NCI-H1105 (cell line): Measurements from ENCODE around the gene DYNC1LI2.
A peak's percentile ranks its signal among the peaks of the same experiment; 100 is the strongest.

Source experiments
- DNase-seq: peaks from one replicate; lab custom pipeline; 2025; lab: John Stamatoyannopoulos, UW

Gene DYNC1LI2

GRCh38 chr16:66740010-66740409 is 11.4 kb downstream of the DYNC1LI2 start:
- DNase-seq, result no peak

DNA sequence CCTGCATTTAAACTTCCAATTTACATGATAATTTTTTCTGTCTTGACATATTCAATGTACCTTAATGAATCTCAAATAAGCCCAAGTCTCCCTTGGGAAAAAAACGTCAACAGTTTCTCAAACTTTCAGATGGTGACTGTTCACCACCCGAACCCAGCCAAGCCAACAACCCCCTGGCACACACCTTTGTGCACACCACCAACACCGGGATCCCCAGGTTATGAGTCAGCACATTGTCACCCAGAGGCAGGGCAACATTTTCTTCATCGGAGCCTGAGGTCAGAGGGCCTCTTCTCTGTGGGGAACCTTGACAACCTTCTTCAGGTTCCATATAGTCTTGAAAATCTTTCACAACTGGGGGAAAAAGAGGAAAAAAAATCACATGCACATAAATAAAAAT is 15.5 kb downstream of the DYNC1LI2 start:
- no peak for DNase-seq

GRCh38 chr16:66731101-66731500 is 20.3 kb downstream of the DYNC1LI2 start:
- no peak for DNase-seq

GRCh38 chr16:66728804-66729203 is 22.6 kb downstream of the DYNC1LI2 start:
- DNase-seq, result peak; percentile 10

DNA sequence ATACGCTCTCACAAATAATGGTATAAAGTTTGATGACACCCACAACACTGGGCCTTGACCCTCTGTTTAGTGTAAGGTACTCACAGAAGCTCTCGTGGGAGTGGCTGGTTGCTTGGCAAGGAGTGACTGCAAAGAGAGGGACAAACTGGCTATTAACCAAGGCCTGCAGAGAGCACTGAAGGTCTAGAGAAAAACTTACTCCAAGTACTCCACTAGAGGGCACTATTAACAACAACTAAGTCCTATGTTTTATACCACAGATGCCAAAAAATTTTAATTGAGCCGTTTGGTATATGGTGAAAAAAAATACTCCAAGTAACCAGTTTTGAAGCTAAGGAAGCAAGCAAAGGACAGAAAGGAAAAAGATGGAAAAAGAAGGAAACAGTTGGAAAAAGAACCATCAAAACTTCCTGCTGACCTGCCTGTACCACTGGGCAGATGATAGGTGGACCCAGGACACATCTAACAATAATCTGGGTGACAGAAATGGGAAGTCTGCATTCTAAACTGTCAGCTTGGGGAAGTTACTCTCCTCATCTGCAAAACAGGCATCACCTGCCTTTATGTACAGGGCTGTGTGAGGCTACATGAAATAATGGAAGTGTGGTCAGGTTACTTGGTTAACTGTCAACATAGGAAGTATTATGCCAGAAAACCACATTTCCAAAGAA is 23.2 kb downstream of the DYNC1LI2 start:
- peak; percentile 56 for DNase-seq

DNA sequence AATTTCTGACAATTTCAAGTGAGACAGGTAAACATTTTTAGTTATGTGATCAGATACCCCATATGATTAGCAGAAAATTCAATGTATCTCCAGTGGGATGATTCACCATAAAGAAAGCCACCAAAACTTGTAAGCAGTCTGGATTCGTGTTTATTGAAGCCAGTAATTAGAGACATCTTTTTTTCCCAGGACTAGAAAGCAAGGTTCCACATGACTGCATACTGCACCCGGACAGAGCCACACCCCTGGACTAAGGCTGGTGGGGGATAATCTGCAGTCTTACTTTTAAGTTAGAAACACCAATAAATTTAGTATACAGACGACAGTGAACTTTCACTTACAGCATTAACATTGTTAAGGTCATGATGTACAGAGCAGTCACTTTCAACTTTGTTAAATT is 30.6 kb downstream of the DYNC1LI2 start:
- no peak for DNase-seq

- DNase-seq, result no peak
Measured at GRCh38 chr16:66719246-66719645, 32.2 kb downstream of the DYNC1LI2 start.

DNA sequence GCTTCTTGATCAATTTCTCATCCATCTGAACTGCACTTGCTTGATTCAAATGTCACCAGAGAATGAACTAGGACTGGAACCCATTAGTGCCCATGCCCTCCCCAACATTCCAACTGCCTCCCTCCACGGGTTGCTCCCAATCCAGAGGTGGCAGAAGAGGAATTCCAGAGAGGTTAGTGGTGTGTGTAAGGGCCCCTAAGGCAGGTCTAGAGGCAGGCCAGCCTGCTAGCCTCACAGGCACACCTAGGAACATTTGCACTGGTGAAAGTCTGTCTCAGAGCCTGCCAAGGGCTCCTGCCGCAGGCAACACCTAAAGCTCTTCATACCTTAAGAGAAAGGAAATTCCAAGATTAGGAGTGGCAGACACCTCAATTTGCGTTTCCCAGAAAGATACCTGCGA is 33.6 kb downstream of the DYNC1LI2 start:
- no peak for DNase-seq

DNA sequence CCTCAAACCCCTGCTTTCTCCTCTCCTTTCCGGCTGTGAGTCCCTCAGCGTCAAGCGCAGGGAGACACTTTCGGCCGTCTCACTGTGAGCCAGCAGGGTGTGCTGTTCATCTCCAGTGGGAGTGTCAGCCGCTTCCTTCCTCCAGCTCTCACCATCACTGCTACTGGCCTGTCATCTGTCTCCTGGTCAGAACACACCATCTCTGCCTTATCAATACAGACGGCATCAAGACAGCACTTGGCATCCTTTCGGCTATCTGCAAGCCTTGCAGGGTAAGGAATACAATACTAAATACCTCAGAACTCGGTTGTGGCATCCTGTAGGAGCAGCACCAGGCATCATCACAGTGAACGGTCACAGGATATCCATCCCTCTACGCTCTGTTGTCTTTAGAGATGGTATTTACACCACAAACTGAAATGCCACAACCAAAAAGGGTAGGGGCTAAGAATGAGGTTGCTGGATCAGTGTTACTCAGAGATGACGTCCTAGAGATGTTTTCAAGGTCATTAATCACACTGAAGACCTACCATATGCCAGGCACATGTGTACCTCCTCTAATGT is 34.2 kb downstream of the DYNC1LI2 start:
- DNase-seq, result no peak

GRCh38 chr16:66714654-66715307 is 36.6 kb downstream of the DYNC1LI2 start:
- DNase-seq, result peak; percentile 7

- DNase-seq, result no peak
Measured at GRCh38 chr16:66714062-66714461, 37.3 kb downstream of the DYNC1LI2 start.

DNA sequence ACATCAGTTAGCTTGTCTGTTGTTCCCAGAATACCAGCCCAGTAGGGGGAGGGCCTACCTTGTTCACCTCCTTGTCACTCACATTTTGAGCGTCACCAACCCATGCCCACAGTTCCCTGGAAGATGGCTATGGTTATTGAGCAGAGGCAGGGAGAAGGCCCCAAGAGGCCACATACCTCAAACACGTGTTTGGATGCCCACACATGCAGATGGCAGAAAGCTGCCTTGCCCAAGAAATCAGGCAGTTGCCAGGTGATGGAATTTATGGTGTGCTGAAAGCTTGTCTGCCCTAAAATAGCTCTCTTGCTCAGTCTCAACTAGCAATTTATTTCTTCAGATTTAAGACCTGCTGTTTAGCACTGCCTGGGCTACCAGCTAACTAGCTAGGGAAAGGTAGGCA is 38.3 kb downstream of the DYNC1LI2 start:
- no peak for DNase-seq

- no peak for DNase-seq
Measured at GRCh38 chr16:66712512-66712911, 38.9 kb downstream of the DYNC1LI2 start.

DNA sequence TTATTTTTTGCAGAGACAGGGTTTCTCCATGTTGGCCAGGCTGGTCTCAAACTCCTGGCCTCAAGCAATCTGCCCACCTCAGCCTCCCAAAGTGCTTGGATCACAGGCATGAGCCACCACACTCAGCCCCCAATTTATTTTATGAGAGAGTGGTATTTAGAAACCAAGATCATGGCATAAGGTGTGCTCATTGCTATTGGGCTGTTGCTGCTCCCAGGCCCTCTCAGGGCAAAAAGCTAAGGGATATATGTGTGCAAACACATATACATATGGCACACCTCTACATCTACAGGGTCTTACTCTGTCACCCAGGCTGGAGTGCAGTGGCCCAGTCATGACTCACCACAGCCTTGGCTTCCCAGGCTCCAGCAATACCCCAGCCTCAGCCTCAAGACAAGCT is 39.8 kb downstream of the DYNC1LI2 start:
- no peak for DNase-seq

DNA sequence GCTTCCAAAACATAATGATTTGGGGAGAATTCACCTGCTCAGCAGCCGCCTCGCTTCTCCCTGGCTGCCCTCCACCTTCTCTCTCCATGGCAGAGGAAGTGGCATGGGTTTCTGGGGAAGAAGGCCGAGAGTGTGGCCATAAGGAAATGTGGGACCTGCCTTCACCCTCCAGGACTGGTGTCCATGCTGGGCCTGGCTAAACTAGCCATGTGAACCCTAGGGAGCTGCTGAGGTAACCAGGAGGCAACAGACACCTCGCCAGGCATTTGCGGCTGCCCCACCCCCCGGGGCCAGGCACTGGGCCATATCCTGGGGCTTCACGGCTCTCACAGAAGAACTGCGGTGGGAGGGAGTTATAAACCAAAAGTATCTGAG is 44.9 kb downstream of the DYNC1LI2 start:
- DNase-seq, result no peak

DNA sequence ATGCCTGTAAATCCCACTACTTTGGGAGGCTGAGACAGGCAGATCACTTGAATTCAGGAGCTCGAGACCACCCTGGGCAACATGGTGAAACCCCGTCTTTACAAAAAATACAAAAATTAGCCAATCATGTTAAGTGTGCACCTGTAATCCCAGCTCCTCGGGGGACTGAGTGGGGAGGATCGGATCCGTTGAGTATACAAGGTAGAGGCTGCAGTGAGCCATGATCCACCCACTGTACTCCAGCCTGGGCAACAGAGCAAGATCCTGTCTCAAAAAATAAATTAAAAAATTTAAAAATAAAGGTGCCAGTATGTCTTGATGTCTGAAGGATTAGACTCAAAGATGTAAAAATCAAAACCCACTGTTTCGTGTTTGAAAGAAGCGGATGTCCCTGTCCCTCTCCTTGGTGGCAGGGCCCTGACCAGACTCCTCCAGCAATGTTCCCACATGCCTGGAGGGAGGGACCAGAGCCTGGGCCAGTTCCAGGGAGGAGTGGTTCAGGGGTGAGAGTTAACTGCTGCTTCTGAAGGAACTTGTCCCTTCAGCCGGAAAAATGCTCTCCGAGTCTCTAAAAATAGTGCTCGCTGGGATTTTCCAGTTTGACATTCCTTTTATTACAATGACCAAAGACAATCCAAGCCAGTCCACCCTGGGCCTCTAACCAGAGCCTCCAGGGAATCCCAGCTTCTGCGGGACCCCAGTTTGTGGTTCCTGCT is 45.5 kb downstream of the DYNC1LI2 start:
- DNase-seq, result no peak

DNA sequence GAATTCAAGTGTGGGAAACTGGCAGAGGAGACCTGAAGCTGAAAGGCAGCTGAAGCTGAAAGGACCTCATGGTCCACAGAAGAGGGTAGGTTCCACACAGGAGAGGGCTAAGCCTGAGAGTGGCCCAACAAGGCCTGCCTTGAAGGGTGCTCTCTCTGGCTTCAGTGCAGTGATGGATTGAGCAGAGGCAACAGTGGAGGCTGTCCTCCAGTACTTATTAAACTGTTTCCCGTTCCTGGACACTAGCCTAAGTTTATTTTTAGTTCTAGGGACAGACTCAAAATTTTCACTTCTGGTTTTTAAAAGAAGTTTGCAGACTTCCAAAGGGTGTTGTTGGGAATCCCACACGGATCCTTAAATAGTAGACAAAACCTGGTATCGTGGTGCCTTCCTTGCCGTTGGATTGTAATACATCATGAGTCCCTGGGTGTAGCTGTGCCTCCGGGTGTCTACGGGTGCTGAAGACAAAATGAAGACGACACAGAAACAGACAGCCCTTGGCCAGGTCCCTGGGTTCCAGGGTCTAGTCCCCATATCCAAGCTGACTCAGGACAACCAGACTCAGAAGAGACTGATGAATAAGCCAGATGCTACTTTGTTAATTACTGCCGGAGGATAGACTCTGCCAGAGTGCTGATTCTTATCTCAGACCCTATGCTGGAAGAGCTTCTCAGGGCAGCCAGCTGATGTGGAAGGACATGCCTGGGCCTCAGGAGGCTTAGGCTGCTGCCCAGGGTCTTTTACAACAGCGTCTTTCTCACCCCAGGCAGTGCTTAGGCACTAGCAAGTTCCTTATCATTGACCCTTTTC is 47.8 kb downstream of the DYNC1LI2 start:
- no peak for DNase-seq

DNA sequence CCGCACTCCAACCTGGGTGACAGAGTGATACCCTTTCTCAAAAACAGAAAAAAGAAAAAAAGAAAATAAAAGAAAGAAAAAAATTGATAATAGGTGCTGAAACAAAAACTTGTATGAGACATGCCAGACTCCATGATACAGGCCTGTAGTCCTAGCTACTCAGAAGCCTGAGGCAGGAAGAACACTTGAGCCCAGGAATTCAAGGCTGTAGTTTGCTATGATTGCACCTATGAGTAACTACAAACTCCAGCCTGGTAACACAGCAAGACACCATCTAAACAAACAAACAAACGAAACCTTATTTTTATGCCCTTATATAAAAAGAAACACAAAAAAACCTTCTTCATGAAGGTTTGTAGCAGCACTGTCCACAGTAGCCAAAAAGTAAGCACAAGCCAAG is 49.9 kb downstream of the DYNC1LI2 start:
- DNase-seq, result no peak

DNA sequence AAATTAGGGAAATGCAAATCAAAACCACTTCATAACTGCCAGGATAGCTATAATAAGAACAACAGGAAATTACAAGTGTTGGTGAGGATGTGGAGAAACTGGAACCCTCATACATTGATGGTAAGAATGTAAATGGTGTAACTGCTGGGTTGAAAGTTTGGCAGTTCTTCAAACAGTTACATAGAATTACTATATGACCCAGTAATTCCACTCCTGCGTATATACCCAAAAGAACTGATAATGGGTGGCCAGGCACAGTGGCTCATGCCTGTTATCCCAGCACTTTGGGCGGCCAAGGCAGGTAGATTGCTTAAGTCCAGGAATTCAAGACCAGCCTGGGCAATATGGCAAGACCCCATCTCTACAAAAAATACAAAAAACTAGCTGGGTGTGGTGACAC is 50.4 kb downstream of the DYNC1LI2 start:
- no peak for DNase-seq

DNA sequence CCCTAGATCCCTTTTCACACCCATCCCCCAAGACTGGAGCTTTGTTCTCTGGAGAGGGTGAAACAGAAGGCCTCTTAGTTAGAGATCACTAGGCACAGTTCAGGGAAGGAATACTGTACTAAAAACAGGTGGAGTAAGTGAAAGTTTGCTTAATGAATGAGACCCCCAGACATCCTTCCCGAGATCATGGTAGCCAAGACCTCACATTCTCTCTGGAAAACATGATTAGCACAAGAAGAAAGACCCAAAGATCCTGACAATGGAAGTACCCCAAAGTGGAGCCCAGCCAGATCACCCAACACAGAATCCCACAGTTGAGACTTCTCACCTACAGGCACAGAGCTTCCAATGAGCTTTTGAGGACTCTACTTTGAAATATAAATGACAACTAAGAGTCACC is 51.5 kb downstream of the DYNC1LI2 start:
- DNase-seq, result no peak

- DNase-seq, result no peak
Measured at GRCh38 chr16:66698046-66698445, 53.4 kb downstream of the DYNC1LI2 start.
